Activated naive CD4-positive, alpha-beta T cell treated with anti-CD3 and anti-CD28 coated beads, Interleukin-2, amount 50 U/mL, for 16 hours (primary cell): ENCODE measurements around the gene ASPSCR1.
"Not testable (repeated sequence)": the region's sequence is repeated elsewhere in the genome, so short reads cannot be mapped to it uniquely, and the experiment has no call there.

ENCODE experiments used
- DNase-seq: peaks from one replicate; pipeline ENCODE4 v3.0.0-alpha.2; 2020

Gene ASPSCR1

DNA sequence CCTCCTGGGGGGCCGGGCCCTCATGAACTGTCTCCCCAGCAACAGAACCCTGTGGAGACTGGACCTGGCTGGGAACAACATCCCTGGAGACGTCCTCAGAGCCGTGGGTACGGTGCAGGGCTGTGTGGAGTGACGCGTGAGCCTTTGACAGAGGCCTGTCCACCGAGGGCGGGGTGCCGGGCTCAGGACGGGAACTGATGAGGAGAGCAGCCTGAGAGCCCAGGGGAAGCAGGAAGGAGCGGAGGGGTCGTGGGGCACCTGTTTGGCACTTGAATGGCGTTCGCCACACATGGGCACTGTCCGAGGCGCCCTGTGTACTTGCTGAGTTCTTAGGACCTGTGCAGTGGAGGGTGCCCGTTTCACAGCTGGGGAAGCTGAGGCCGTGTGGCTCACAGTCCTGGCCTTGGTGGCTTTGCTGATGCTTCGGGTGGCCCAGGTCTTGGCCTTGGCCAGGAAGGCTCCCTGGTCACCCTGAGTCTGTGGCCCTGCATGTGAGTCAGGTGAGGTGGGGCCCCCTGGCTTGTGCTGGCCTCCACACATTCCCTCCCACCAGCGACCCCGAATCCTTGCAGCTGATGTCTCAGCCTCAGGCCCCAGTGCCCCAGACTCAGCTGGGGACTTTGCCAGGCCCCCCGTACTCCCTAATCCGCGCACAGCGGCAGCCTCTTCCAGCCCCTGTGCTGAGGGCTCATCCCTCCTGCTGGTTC is 48.1 kb downstream of the ASPSCR1 start:
- DNase-seq = no peak

DNA sequence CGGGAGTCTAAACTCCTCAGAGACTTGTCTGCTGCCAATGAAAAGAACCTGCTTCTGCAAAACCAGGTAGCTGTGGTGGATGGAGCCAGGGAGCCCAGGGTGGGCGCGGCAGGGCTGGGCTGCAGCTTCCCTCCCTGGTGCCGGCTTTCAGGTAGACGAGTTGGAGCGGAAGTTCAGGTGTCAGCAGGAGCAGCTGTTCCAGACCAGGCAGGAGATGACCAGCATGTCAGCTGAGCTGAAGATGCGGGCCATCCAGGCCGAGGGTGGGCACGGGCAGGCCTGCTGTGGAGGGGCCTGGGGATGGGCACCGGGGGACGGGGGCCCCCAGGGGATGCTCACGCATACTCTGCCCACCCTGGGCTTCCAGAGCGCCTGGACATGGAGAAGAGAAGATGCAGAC is 50.8 kb downstream of the ASPSCR1 start:
- no peak for DNase-seq

DNA sequence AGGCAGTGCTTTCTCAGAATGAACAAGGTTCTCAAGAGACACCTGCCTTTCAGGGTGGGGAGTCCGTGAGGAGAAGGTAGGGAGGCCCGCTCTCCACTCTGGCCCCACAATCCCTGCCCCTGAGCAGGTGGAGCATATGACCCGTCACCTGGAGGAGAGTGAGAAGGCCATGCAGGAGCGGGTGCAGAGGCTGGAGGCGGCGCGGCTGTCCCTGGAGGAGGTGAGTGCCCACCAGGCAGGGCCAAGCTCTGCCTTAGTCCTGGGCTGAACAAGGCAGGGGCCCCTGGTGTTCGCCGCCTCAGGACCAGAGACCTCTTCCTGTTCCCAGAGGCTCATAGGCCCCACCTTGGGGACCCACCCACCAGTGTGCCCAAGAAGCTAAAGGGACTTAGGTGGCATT is 51.5 kb downstream of the ASPSCR1 start:
- no peak for DNase-seq

DNA sequence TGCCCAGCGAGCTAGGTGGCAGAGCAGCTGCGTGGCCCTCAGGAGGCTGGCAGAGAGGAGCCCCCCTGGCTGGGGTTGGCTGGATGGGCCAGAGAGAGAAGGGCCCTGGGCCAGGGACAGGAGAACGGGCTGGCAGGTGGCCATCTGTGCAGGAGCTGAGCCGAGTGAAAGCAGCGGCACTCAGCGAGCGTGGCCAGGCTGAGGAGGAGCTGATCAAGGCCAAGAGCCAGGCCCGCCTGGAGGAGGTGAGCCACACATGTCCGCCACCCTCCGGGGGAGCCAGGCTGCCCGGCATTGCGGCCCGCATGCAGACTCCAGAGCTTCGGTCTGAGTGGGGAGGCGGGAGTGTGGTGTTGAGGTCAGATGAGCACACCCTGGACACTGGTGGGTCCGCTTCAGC is 52.0 kb downstream of the ASPSCR1 start:
- DNase-seq = no peak

DNA sequence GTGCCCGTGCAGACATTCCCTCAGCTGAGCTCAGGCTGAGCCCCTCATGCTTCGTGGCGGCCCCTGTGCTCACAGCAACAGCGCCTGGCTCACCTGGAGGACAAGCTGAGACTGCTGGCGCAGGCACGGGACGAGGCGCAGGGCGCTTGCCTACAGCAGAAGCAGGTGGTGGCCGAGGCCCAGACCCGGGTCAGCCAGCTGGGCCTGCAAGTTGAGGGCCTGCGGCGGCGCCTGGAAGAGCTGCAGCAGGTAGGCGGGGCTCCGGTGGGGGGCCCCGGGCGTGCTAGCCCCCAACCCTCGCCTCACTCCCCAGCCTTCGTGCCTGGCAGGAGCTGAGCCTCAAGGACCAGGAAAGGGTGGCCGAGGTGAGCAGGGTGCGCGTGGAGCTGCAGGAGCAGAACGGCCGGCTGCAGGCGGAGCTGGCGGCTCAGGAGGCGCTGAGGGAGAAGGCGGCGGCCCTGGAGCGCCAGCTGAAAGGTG is 52.6 kb downstream of the ASPSCR1 start:
- no peak for DNase-seq

DNA sequence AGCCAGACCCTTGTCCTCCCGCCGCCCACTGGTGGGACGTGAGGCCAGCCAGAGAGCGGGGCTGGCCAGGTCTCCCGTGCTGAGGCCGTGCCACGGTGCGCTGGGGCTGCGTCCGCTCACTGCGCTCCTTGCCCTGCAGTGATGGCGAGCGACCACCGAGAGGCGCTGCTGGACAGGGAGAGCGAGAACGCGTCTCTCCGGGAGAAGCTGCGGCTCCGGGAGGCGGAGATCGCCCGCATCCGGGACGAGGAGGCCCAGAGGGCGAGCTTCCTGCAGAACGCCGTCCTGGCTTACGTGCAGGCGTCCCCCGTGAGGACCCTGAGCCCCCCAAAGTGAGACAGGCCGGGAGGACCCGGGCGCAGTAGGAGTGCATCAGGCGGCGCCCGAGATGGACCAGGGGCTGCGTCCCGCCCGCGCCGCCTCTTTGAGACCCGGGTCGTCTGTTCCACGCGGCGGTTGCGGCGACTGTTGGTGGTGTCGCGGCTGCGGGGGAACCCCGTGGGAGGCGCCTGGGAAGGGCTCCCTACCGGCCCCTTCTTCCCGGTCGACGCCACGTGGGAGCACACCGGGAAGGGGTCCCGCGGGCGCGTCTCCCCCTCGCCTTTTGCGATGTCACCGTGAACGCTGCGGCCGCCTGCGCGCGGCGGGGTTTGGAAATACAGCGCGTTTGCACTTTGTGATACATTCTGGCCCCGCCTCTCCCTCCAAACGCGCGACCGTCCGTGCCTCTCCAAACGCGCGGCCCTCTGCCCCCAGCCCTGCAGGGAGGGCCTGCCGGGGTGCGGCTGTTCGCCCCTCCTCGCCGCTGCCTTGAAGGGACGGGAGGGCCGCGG is 53.3 kb downstream of the ASPSCR1 start:
- DNase-seq = peak; percentile 79

DNA sequence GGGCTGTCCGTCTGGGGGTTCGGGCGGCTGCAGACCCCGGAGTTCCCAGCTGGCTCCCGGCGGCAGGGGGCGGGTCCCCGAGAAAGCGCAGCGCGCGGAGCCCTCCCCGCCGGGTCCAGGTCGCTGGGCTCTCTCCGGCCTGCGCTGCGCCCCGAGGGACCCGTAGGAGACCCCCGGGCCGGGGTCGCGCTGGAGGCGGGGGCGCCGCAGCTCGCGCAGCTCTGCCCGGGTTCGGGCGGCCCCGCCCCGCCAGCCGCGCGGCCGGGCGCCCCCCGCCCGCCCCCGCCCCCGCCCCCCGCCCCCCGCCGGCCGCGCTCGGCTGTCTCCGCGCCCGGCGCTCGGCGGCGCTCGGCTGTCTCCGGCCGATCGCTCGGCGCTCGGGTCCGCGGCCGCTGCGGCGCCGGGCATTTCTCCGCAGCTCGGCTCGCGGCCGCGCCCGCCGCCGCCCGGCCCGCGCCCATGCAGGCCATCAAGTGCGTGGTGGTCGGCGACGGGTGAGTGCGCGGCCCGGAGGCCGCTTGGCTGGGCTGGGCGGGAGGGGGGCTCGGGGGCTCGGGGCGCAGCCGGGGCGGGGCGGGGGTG is 54.0 kb downstream of the ASPSCR1 start, which contains the start of gene RAC3:
Gene RAC3 (plus strand): TSS at position 376 of the 582 bp plus-strand sequence. CDS start 84 bp downstream, at position 460.
- DNase-seq = no peak

DNA sequence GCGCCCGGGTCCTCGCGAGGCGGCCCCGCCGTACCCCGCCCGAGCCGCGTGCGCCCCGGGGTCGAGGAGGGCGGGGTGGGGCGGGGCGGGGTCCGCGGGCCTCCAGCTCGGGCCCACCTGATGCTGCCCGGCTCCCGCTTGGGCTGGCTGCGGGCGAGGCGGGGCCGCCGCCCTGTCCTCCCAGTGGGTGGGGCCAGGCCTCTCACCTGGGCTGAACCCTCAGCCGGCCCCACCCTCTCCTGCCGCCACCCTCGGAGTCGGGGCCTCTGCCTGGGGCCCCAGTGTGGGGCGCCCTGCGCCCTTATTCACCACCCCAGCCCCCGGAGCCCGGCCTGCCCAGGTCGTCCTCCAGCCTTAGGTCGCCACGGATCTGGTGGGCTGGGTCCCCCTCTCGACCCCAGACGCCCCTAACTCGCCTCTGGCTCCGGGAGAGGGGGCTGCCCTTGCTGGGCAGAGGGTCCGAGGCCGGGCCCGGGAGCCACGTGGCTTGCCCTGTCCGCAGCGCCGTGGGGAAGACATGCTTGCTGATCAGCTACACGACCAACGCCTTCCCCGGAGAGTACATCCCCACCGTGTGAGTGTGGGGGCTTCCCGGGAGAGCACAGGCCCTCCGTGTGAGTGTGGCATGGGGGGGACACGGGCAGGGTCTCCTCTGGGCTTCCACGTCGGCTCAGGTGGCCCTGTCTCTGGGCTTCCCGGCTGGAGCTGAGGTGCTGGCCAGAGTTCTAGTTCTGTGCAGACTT is 54.6 kb downstream of the ASPSCR1 start:
- peak; percentile 49 for DNase-seq

DNA sequence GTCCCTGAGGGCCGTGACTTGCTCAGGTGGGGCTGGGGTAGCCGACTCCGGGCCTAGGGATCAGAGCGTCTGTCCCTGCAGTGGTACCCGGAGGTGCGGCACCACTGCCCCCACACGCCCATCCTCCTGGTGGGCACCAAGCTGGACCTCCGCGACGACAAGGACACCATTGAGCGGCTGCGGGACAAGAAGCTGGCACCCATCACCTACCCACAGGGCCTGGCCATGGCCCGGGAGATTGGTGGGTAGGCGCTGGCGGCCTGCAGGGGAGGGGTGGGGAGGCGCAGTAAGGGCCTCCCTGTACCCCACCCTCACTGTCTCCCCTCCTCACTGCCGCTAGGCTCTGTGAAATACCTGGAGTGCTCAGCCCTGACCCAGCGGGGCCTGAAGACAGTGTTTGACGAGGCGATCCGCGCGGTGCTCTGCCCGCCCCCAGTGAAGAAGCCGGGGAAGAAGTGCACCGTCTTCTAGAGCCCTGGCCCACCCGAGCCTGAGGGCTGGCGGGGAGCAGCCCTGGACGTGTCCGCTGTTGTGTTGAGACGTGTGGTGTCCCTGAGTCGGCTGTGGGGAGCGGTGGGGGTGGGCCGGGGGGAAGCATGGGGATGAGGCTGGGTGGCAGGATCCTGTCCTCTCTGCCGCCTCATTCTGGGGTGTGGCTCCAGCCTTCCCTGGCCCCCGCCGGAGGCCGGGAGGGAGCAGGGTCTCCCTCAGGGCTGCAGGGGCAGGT is 56.1 kb downstream of the ASPSCR1 start:
- no peak for DNase-seq

DNA sequence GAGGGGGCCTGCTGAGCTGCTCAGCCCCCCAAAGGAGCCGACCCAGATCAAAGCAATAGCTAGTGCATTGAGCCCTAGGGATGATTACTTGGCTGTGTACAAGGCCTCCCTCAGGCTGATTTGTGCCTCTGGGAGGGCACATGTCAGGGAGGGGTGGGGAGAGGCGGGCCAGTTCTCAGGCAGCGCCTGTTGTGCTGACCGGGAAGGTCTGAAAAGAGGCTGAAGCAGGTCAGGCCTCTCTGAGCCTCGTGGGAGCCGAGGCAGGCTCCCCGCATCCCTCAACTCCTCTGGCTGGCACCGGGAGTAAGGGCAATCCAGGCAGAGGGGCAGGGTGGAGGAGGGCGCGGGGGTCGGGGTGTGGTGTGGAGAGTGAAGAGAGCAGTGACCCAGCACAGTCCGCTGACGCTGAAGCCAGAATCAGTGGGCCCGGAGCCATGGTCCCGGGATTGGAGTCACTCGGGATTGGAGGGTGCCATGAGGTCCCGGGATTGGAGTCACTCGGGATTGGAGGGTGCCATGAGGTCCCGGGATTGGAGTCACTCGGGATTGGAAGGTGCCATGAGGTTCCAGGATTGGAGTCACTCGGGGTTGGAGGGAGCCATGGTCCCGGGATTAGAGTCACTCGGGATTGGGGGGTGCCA is 57.1 kb downstream of the ASPSCR1 start:
- no peak for DNase-seq

DNA sequence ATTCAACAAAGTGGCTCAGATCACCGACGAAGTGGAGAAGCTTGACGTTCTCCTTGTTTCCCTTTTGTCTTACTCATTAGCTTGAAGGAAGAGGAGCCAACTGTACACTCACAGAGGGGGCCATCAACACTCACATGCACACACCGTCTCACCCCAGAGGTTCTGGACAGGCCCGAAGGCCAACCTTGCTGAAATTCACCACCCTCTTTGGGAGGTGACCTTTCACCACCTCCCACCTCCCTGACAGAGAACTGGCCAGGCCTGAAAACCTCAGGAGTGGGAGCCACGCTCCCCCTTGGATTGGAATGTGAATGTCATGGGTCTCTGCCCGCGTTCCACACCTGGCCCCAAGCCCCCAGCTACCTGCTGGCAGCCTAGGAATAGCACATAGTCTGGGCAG is 58.1 kb downstream of the ASPSCR1 start:
- DNase-seq = no peak

DNA sequence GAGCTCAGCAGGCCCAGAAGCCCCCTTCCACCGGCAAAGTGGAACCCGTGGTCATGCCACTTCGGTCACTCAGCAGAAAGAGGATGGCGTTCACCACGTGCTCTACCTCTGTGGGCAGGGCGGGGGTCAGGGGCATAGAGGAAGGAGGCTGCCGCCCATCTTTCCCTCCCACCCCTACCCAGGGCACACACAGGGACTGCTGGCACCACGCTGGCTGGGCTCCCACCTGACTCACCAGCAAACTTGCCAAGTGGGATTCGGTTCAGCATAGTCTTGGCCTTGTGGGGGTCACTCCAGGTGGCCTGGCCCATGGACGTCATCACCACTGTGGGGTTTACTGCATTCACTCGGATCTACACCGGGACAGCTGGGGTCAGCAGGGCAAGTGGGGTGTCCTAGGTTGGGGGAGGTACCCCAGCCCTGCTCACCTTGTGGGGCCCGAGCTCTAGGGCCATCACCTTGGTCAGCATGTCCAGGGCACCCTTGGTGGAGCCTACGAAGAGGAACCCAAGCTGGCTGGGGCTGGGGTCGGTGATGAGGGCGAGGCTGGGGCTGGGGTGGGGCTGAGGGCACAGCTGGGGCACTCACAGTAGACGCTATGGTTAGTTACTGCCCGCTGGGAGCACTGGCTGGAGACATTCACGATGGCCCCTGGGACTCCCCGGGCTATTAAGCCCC is 58.7 kb downstream of the ASPSCR1 start:
- no peak for DNase-seq

DNA sequence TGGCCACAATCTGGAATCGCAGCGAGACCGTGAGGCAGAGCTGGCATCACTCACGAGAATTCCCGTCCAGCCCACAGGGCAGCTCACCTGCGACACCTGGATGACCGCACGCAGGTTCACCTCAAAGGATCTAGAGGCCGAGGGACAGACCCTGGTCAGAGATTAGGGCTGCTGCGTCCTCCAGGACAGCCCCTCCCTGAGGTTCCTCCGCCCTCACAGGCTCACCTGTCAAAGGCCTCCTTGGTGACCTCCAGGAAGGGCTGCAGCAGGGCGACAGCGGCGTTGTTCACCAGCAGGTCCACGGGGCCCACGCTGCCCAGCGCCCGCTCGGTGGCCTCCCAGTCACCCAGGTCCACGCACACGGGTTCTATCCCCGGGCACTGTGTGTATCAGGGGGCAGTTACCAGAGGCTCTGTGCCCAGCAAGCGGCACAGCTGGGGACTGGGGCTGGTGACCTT is 59.2 kb downstream of the ASPSCR1 start:
- DNase-seq = no peak

DNA sequence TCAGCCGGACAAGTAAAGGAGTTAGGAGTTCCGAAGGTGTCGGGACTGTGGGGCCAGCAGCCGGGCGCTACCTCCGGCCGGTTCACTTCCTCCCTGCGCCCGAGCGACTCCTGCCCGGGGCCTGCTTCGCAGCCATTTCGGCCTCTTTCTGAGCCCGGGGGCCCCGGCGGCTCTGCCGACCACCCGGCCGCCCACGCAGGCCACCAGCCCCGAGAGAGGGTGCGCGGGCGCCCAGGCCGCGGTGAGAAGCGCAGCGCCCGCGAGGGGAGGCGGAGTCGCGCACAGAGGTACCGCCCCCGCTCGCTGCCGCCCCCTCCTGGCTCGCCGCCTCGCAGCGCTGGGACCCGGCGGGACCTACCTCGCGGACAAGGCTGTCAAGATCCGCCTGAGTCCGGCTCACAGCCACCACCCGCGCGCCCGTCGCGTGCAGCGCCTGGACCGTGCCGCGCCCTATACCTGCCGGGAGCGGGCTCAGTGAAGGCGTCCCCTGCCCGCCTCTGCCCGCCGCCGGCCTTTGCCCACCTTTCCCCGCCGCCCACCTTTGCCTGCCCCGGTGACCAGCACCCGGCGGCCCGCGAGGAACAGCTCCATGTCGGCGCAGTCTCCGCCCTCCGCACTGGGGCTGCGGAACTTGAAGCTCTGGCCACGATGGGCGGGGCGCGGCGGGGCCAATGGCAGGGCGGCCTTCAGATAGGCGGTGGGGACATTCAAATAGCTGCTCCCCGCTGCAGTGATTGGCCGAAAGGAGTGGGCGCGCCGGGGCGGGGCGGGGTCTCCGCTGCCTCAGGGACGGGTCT is 59.9 kb downstream of the ASPSCR1 start, which contains the start of gene DCXR:
Gene DCXR (minus strand): TSS at position 606 of the 797 bp plus-strand sequence. CDS start 15 bp downstream, at position 591.
- peak; percentile 93 for DNase-seq

DNA sequence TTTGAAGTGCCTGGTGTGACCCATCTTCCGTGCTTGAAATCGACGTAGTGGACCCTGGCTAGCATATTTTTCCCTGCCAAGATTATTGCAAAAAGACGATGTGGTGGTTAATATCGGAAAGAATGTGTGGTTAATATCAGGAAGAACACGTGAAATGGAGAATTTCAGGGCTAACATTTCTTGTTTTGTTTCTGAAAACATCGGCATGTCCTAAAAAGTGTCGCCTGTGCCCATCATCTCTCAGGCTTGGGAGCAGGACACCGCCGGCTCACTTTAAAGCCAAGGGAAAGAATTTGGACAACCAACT is 60.4 kb downstream of the ASPSCR1 start:
- no peak for DNase-seq

DNA sequence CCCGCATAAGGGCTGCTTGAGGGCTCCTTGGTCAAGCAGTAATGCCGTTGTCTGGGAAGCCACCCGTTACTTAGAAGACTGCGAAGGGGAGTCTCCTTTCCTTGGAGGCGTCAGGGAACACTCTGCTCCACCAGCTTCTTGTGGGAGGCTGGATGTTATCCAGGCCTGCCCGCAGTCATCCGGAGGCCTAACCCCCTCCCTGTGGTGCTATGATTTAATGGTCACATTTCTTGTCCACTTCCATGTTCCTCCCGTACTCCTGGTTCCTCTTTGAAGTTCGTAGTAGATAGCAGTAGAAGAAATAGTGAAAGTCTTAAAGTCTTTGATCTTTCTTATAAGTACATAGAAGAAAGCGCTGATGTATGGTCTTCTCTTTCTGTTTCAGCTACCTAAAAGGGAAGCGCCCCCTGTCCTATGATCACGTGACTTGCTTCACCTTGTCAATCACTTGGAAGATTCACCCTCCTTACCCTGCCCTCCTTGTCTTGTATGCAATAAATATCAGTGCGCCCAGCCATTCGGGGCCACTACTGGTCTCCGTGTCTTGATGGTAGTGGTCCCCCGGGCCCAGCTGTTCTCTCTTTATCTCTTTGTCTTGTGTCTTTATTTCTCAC is 61.5 kb downstream of the ASPSCR1 start:
- not testable (repeated sequence) for DNase-seq

DNA sequence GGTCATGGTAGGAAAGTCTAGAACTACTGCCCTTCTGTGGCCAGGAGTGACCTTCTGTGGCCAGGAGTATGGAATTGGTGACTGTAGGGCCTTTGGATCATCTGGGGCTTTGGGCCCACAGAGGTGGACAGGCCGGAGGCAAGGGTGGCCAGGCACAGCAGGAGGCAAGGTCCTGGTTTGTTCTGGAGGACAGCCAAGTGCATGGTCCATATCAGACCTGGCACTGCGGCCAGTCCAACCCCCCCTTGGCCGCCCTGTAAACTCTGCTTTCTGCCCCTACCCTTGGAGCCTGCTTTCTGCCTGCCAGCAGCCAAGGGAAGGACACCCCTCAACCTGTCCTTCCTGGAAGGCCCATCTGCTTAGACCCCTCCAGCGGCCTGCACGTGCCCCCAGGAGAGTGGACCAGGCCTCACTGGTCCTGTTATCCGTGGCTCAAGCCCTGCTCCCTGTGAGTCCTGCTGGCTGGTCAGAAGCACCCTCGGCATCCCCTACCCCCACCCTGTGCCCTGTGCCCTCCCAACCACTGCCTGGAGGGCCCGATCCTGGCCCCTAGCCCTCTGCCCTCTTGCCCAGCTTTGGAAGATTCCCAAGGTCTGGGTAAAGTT is 62.4 kb downstream of the ASPSCR1 start:
- DNase-seq = no peak

DNA sequence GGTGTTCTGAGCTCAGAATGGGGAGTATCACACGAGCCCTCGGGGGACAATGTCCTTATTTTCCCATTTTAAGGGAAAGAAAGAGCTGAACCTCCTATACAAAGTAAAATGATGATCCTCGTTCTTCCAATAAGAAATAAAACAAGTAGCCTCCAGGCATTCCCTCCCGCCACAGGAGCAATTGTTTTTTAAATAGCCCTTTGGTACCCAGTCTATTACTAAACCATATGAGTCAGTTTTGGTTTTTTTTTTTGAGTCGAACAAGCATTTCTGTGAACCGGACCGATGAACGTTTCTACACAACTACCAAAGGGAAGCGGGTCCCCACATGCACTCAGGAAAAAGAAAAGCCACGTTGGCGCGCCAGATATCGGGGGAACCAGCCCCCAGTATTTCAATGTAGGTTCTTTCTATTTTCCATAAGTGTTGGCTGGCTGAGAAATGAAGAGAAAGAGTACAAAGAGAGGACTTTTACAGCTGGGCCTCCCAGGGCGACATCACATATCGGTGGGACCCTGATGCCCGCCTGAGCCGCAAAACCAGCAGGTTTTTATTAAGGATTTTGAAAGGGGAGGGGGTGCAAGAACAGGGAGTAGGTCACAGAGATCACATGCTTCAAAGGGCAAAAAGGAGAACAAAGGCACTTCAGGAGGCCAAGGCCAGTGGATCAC is 63.9 kb downstream of the ASPSCR1 start:
- DNase-seq = no peak

DNA sequence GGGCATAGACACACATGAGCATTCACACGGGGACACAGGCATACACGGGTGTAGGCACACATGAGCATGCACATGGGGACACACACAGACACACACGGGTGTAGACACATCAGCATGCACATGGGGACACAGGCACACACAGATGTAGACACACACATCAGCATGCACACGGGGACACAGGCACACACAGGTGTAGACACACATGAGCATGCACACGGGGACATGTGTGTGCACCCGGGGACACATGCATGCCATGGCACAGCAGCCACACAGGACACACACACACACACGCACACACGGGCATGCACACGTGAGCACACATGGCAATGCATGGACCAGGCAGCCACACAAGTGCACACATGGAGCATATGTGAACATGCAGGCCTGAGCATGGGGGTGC is 65.2 kb downstream of the ASPSCR1 start:
- no peak for DNase-seq
